Measurements from ENCODE around the gene HBA1. TPM values are rescaled to one million over a fixed set of nuclear protein-coding genes. Genes with fewer than 3 reads are reported as not detected.

Gene HBA1
- total and polyA plus RNA-seq, 9 of the 15 experiments (the other 6 are each of a cell fraction or from before 2014, with no cell fraction given) = 128 to 2,388 (median 380) TPM

GRCh38 chr16:143047-143446 lies 33.4 kb upstream of the HBA1 start (continued):
- TF ChIP-seq RUNX1 (IDR thresholded peaks at IDR 0.05; ENCODE audit: low read depth) (no peak), PHF21A (IDR thresholded peaks at IDR 0.05; ENCODE audit: borderline replicate concordance, low read depth) (no peak), CTCF (IDR thresholded peaks at IDR 0.05 in 2 of 3, conservative IDR thresholded peaks at IDR 0.05 in 1 of 3; ENCODE audit: insufficient read depth in 2 of 3, low read depth in 1 of 3, low read length in 3 of 3) (peak; percentile 25 to 36 (median 26); a peak in 3 of 6 replicates), POLR3A (IDR thresholded peaks at IDR 0.05; ENCODE audit: borderline replicate concordance, extremely low read depth, insufficient read depth, insufficient read length) (no peak), NELFE (IDR thresholded peaks at IDR 0.05; ENCODE audit: insufficient read depth, insufficient read length) (no peak), ZZZ3 (IDR thresholded peaks at IDR 0.05) (no peak), HNRNPLL (IDR thresholded peaks at IDR 0.05; ENCODE audit: low read depth, low read length, poor library complexity, severe bottlenecking) (no peak), PYGO2 (tag; IDR thresholded peaks at IDR 0.05) (no peak), ELF2 (CRISPR knock-in tag; IDR thresholded peaks at IDR 0.05) (no peak), TOE1 (IDR thresholded peaks at IDR 0.05; ENCODE audit: borderline replicate concordance) (no peak), TOE1 (CRISPR knock-in tag; IDR thresholded peaks at IDR 0.05; ENCODE audit: borderline replicate concordance, low read depth) (no peak), ZNF134 (CRISPR knock-in tag; conservative IDR thresholded peaks at IDR 0.05) (0 out of 2 replicates have a peak, but pooled peaks have one; percentile 25), ZFP36 (IDR thresholded peaks at IDR 0.05; ENCODE audit: low read depth, low read length, partially characterized antibody) (no peak), PCBP2 (IDR thresholded peaks at IDR 0.05; ENCODE audit: low read depth, low read length, poor library complexity, severe bottlenecking) (no peak), KDM5B (IDR thresholded peaks at IDR 0.05; ENCODE audit: insufficient replicate concordance, low read depth, low read length) (peak; percentile 18), HBP1 (CRISPR knock-in tag; IDR thresholded peaks at IDR 0.05) (no peak), SIN3B (IDR thresholded peaks at IDR 0.05; ENCODE audit: low read depth) (no peak), POLR2AphosphoS2 (IDR thresholded peaks at IDR 0.05; ENCODE audit: low read length) (no peak), CREM (IDR thresholded peaks at IDR 0.05; ENCODE audit: low read depth) (peak; percentile 76), ZNF24 (IDR thresholded peaks at IDR 0.05) (no peak), FOSL1 (tag; conservative IDR thresholded peaks at IDR 0.05) (no peak), ZNF239 (CRISPR knock-in tag; IDR thresholded peaks at IDR 0.05) (peak; percentile 19; the same call in 1 of the 2 replicates), ZMIZ1 (IDR thresholded peaks at IDR 0.05; ENCODE audit: low read depth in 2 of 2, low read length in 2 of 2) (peak in 1 of 2 experiments; percentile 91; a peak in 2 of 4 replicates), CCAR2 (IDR thresholded peaks at IDR 0.05; ENCODE audit: low read depth, low read length) (no peak)
